KOPT-K1 (cell line): ENCODE results near the gene CTBP2.

Experiments used
- H3K27ac ChIP-seq: fragments of 200-600 bp; sonication (generic); 2 replicates; pipeline ENCODE4 v1.5.1; 2016; ENCODE audit warnings: antibody characterized with exemption, mild to moderate bottlenecking, low read depth, low read length; ENCODE audit not compliant: poor library complexity, severe bottlenecking
- H3K36me3 ChIP-seq: fragments of 200-600 bp; sonication (generic); 2 replicates; pipeline ENCODE4 v1.5.1; 2017; ENCODE audit warnings: antibody characterized with exemption, mild to moderate bottlenecking, low read length, moderate library complexity; ENCODE audit not compliant: insufficient read depth
- H3K9me3 ChIP-seq: fragments of 200-600 bp; sonication (generic); 2 replicates; pipeline ENCODE4 v1.5.1; 2017; ENCODE audit warnings: antibody characterized with exemption, low read length, mild to moderate bottlenecking; ENCODE audit not compliant: insufficient read depth, poor library complexity, severe bottlenecking

Gene CTBP2

GRCh38 chr10:125079091-125079600 is 81.2 kb downstream of the CTBP2 start:
- H3K9me3 ChIP-seq, result no peaks in the 10 kb centered on the region
- no peak overlapping the region for H3K27ac ChIP-seq
- no peaks in the 10 kb centered on the region for H3K36me3 ChIP-seq

GRCh38 chr10:125076891-125077541 is 83.3 kb downstream of the CTBP2 start:
- H3K9me3 ChIP-seq, result no peaks in the 10 kb centered on the region
- H3K36me3 ChIP-seq, result no peaks in the 10 kb centered on the region
- no peak overlapping the region for H3K27ac ChIP-seq

- Histone ChIP-seq H3K36me3 (no peaks in the 10 kb centered on the region), H3K9me3 (no peaks in the 10 kb centered on the region), H3K27ac (no peak overlapping the region)
Observed at GRCh38 chr10:125076121-125076825, 84.1 kb downstream of the CTBP2 start.

- Histone ChIP-seq H3K36me3 (no peaks in the 10 kb centered on the region), H3K27ac (no peak overlapping the region)
Observed at GRCh38 chr10:125073996-125074395, 86.4 kb downstream of the CTBP2 start.

GRCh38 chr10:125072794-125073193 is 87.6 kb downstream of the CTBP2 start:
- Histone ChIP-seq H3K9me3 (no peaks in the 10 kb centered on the region), H3K36me3 (no peaks in the 10 kb centered on the region), H3K27ac (no peak overlapping the region)

More at GRCh38 chr10:125073996-125074395, 86.4 kb downstream of the CTBP2 start:
- H3K9me3 ChIP-seq, result no peaks in the 10 kb centered on the region

GRCh38 chr10:125071008-125071407 is 89.4 kb downstream of the CTBP2 start:
- H3K36me3 ChIP-seq, result no peaks in the 10 kb centered on the region
- no peak overlapping the region for H3K27ac ChIP-seq
- no peaks in the 10 kb centered on the region for H3K9me3 ChIP-seq

- H3K36me3 ChIP-seq, result no peaks in the 10 kb centered on the region
- no peak overlapping the region for H3K27ac ChIP-seq
- H3K9me3 ChIP-seq, result no peaks in the 10 kb centered on the region
Observed at GRCh38 chr10:125068406-125068805, 92.0 kb downstream of the CTBP2 start.

- Histone ChIP-seq H3K36me3 (no peaks in the 10 kb centered on the region), H3K9me3 (no peaks in the 10 kb centered on the region), H3K27ac (no peak overlapping the region)
Observed at GRCh38 chr10:125067764-125068163, 92.6 kb downstream of the CTBP2 start.

- Histone ChIP-seq H3K27ac (no peak overlapping the region), H3K36me3 (no peaks in the 10 kb centered on the region), H3K9me3 (no peaks in the 10 kb centered on the region)
Observed at GRCh38 chr10:125066764-125067450, 93.5 kb downstream of the CTBP2 start.

- H3K36me3 ChIP-seq, result no peaks in the 10 kb centered on the region
- H3K27ac ChIP-seq, result no peak overlapping the region
- no peaks in the 10 kb centered on the region for H3K9me3 ChIP-seq
Observed at GRCh38 chr10:125064681-125065492, 95.5 kb downstream of the CTBP2 start.

GRCh38 chr10:125063256-125063925 is 97.0 kb downstream of the CTBP2 start:
- H3K36me3 ChIP-seq, result no peaks in the 10 kb centered on the region
- no peaks in the 10 kb centered on the region for H3K9me3 ChIP-seq
- no peak overlapping the region for H3K27ac ChIP-seq

GRCh38 chr10:125062914-125063230 is 97.5 kb downstream of the CTBP2 start:
- no peak overlapping the region for H3K27ac ChIP-seq
- H3K9me3 ChIP-seq, result no peaks in the 10 kb centered on the region
- H3K36me3 ChIP-seq, result no peaks in the 10 kb centered on the region

GRCh38 chr10:125062227-125062913 is 98.0 kb downstream of the CTBP2 start:
- Histone ChIP-seq H3K36me3 (no peaks in the 10 kb centered on the region), H3K9me3 (no peaks in the 10 kb centered on the region), H3K27ac (no peak overlapping the region)
